KMS-11 (cell line): Measurements from ENCODE around the gene TMEM106A.
"Not testable (repeated sequence)": the region's sequence is repeated elsewhere in the genome, so short reads cannot be mapped to it uniquely, and the experiment has no call there.

Source experiments
- H2AFZ ChIP-seq: fragments of 200-600 bp; sonication (generic); 2 replicates; pipeline ENCODE4 v1.6.1; 2016; ENCODE audit warnings: antibody characterized with exemption, mixed run types, low read depth
- H3K27ac ChIP-seq: fragments of 200-600 bp; sonication (generic); 2 replicates; pipeline ENCODE4 v1.6.1; 2016; ENCODE audit warnings: mild to moderate bottlenecking, mixed run types
- H3K27me3 ChIP-seq: fragments of 200-600 bp; sonication (generic); 2 replicates; pipeline ENCODE4 v1.6.1; 2017; ENCODE audit warnings: mild to moderate bottlenecking, low read depth, mixed run types, moderate library complexity; ENCODE audit not compliant: insufficient read depth
- H3K36me3 ChIP-seq: fragments of 200-600 bp; sonication (generic); 2 replicates; pipeline ENCODE4 v1.6.1; 2017; ENCODE audit warnings: mild to moderate bottlenecking, mixed run types; ENCODE audit not compliant: insufficient read depth
- H3K4me1 ChIP-seq: fragments of 200-600 bp; sonication (generic); 2 replicates; pipeline ENCODE4 v1.6.1; 2016; ENCODE audit warnings: mild to moderate bottlenecking, low read depth, mixed run types; ENCODE audit not compliant: poor library complexity, severe bottlenecking
- H3K4me2 ChIP-seq: fragments of 200-600 bp; sonication (generic); 2 replicates; pipeline ENCODE4 v1.7.0; 2016; ENCODE audit warnings: mild to moderate bottlenecking, mixed run types
- H3K4me3 ChIP-seq: fragments of 200-600 bp; sonication (generic); IDR thresholded peaks from 2 replicates; pipeline ENCODE4 v1.6.1; 2017; ENCODE audit warnings: low read depth, low read length, mixed read lengths; ENCODE audit not compliant: insufficient read depth
- H3K79me2 ChIP-seq: fragments of 200-600 bp; sonication (generic); 2 replicates; pipeline ENCODE4 v1.6.1; 2016; ENCODE audit warnings: low read depth, mixed run types; ENCODE audit not compliant: insufficient read depth
- H3K9ac ChIP-seq: fragments of 200-600 bp; sonication (generic); 2 replicates; pipeline ENCODE4 v1.6.1; 2016; ENCODE audit warnings: mild to moderate bottlenecking, mixed run types
- H4K20me1 ChIP-seq: fragments of 200-600 bp; sonication (generic); 2 replicates; pipeline ENCODE4 v1.6.1; 2016; ENCODE audit warnings: mild to moderate bottlenecking, mixed run types; ENCODE audit not compliant: insufficient read depth
- TF ChIP-seq, protein P1 (sequence below): fragments of 200-600 bp; sonication (generic); conservative IDR thresholded peaks from 2 replicates; pipeline ENCODE4 v1.6.1; 2017; ENCODE audit warnings: low read depth, mild to moderate bottlenecking, antibody characterized with exemption, low read length, moderate library complexity, mixed read lengths

The TMEM106A gene

DNA sequence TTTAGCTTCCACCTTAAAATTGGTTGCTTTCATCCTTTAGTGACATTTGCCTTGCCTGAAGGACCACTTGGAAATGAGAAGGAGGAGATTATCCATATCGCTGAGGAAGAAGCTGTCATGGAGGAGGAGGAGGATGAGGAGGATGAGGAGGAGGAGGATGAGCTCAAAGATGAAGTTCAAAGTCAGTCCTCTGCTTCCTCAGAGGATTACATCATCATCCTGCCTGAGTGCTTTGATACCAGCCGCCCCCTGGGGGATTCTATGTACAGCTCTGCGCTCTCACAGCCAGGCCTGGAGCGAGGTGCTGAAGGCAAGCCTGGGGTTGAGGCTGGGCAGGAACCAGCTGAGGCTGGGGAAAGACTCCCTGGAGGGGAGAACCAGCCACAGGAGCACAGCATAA is 11.5 kb upstream of the TMEM106A start:
- Histone ChIP-seq H3K4me1 (no peaks in the 10 kb centered on the region), H3K27ac (no peak overlapping the region), H2AFZ (no peak overlapping the region), H3K9ac (no peak overlapping the region), H3K27me3 (no peaks in the 10 kb centered on the region), H3K79me2 (no peaks in the 10 kb centered on the region), H3K36me3 (no peaks in the 10 kb centered on the region), H3K4me2 (no peak overlapping the region), H4K20me1 (no peaks in the 10 kb centered on the region), H3K4me3 (no peak overlapping the region)
- TF ChIP-seq, protein P1, sequence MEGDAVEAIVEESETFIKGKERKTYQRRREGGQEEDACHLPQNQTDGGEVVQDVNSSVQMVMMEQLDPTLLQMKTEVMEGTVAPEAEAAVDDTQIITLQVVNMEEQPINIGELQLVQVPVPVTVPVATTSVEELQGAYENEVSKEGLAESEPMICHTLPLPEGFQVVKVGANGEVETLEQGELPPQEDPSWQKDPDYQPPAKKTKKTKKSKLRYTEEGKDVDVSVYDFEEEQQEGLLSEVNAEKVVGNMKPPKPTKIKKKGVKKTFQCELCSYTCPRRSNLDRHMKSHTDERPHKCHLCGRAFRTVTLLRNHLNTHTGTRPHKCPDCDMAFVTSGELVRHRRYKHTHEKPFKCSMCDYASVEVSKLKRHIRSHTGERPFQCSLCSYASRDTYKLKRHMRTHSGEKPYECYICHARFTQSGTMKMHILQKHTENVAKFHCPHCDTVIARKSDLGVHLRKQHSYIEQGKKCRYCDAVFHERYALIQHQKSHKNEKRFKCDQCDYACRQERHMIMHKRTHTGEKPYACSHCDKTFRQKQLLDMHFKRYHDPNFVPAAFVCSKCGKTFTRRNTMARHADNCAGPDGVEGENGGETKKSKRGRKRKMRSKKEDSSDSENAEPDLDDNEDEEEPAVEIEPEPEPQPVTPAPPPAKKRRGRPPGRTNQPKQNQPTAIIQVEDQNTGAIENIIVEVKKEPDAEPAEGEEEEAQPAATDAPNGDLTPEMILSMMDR, result no peak

DNA sequence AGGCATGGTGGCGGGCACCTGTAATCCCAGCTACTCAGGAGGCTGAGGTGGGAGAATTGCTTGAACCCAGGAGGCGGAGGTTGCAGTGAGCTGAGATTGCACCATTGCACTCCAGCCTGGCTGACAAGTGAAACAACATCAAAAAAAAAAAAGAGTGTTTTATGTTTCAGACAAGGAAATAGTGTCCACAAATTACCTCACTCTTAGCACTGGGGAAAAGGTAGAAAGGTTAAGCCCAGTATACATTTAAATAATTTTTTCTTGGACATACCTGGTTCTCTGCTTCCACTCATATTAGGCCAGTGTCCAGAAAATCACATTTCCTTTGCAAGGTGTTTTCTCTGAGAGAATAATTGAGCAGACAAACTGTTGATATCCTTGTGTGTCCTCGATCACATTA is 8.7 kb upstream of the TMEM106A start:
- H2AFZ ChIP-seq, H4K20me1 ChIP-seq, H3K27ac ChIP-seq, H3K36me3 ChIP-seq, H3K9ac ChIP-seq, H3K4me2 ChIP-seq, H3K4me3 ChIP-seq, H3K4me1 ChIP-seq, H3K27me3 ChIP-seq, H3K79me2 ChIP-seq: not testable (repeated sequence)

DNA sequence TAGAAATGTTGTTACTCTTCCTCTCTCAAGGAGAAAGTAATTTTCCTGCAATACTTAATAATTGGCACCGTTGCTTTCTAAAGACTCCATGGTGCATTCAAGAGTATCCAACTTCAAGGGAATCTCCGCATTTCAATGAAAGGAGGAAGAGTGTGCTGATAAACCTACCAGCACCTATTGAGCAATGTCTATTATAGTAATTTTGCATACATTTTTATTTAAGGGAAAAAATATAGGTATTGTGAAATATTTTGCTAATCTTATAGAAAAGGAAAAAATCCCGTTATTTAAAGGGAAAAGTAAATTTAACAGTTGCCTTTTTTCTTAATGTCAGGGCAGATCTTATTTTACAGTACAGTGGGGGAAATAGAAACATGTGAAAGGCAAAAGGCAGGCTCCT is 1.1 kb upstream of the TMEM106A start:
- Histone ChIP-seq H3K36me3 (no peaks in the 10 kb centered on the region), H3K4me2 (peak overlapping the region; percentile 79), H3K79me2 (no peaks in the 10 kb centered on the region), H3K27ac (no peak overlapping the region), H3K4me1 (peaks cover 26% of the 10 kb centered on the region), H3K4me3 (no peak overlapping the region), H3K27me3 (no peaks in the 10 kb centered on the region), H4K20me1 (no peaks in the 10 kb centered on the region), H2AFZ (peak overlapping the region; percentile 82), H3K9ac (peak overlapping the region; percentile 38; the same call in 1 of the 2 replicates)
- TF ChIP-seq, protein P1, result no peak

DNA sequence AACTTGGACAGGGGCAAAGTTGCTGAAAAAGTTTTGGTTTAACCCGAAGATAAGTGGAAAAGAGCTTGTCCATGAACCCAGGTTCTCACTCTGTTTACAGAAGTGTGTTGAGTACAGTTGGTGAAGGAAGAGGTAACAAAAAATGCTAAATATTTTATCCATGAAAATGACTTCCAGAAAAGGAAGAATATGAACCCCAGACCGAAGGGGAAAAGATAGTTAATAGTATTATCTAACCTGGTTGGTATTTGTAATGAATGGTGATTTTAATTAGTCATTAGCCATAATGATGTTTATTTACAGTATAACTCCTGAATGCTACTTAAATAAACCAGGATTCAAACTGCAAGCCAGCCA is 574 bp upstream of the TMEM106A start:
- TF ChIP-seq, protein P1, result no peak
- Histone ChIP-seq H2AFZ (peak overlapping the region; percentile 82), H3K36me3 (no peaks in the 10 kb centered on the region), H3K79me2 (no peaks in the 10 kb centered on the region), H3K4me1 (peaks cover 26% of the 10 kb centered on the region), H3K27me3 (no peaks in the 10 kb centered on the region), H3K9ac (peak overlapping the region; percentile 38; the same call in 1 of the 2 replicates), H3K4me2 (peak overlapping the region; percentile 79), H4K20me1 (no peaks in the 10 kb centered on the region), H3K4me3 (no peak overlapping the region), H3K27ac (peak overlapping the region; percentile 21; the same call in 1 of the 2 replicates)

DNA sequence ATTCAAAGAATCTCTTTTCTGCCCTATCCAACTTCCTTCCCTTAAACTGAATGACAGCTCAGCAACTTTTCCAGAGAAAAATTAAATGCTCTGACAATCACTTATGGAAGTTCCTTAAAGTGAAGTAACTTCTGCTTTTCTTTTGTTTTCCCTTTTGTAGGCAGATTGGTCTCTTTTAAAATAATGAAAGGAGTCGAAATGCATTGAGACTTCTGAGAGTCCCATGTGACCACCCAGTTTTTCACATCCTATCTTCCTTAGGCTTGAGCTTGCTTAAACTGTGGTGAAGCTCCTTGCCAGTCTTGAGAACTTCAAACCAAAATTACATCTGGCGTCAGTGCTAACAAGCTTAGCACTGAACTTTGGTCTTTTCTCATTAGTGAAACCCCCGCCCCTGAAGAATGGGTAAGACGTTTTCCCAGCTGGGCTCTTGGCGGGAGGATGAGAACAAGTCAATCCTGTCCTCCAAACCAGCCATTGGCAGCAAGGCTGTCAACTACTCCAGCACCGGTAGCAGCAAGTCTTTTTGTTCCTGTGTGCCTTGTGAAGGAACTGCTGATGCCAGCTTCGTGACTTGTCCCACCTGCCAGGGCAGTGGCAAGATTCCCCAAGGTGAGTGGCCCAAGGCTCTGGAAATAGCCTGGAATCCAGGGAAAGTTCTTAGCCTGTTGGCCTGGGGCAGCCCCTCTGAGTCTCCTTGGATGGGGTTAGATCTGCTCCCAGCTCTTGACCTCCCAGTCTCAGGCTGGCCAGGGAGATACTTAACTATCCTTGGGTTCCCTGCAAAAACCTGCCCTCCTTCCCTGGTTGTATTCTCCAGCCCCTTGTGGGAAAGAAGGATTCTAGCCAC is 1.2 kb downstream of the TMEM106A start:
- Histone ChIP-seq H4K20me1 (no peaks in the 10 kb centered on the region), H2AFZ (peak overlapping the region; percentile 82; the same call in 1 of the 2 replicates), H3K9ac (peak overlapping the region; percentile 38; the same call in 1 of the 2 replicates), H3K27me3 (no peaks in the 10 kb centered on the region), H3K79me2 (no peaks in the 10 kb centered on the region), H3K4me1 (peaks cover 26% of the 10 kb centered on the region), H3K4me3 (no peak overlapping the region), H3K36me3 (no peaks in the 10 kb centered on the region), H3K4me2 (peak overlapping the region; percentile 70), H3K27ac (peak overlapping the region; percentile 28; the same call in 1 of the 2 replicates)
- TF ChIP-seq, protein P1, result no peak
